ENCODE results near the gene SYT13. TPM values are rescaled to one million over a fixed set of nuclear protein-coding genes. Genes with fewer than 3 reads are reported as not detected.

SYT13 gene
- total and polyA plus RNA-seq, 9 donors: 0.13 to 1.0 (median 0.43) TPM; not detected in 4

DNA sequence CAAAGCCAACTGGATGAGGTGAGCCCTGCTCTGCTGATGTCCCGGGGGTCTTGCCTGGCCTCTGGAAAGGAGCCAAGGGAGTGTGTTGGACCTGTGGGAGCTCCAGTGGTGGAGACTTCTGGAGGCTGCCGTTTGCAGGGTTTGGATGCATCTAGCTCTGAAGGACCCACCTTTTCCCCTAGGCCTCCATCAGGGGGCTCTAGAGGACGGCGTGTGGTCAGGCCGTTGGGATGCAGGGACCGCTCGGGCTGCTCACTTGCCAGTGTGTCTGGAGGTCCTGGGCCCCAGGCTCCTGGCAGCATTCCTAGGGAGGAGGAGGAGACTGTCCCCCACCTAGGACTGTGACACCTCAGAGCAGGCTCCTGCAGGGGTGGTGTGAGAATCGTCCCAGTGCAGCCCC lies 81.4 kb downstream of the SYT13 start:
- TF ChIP-seq, protein P1, sequence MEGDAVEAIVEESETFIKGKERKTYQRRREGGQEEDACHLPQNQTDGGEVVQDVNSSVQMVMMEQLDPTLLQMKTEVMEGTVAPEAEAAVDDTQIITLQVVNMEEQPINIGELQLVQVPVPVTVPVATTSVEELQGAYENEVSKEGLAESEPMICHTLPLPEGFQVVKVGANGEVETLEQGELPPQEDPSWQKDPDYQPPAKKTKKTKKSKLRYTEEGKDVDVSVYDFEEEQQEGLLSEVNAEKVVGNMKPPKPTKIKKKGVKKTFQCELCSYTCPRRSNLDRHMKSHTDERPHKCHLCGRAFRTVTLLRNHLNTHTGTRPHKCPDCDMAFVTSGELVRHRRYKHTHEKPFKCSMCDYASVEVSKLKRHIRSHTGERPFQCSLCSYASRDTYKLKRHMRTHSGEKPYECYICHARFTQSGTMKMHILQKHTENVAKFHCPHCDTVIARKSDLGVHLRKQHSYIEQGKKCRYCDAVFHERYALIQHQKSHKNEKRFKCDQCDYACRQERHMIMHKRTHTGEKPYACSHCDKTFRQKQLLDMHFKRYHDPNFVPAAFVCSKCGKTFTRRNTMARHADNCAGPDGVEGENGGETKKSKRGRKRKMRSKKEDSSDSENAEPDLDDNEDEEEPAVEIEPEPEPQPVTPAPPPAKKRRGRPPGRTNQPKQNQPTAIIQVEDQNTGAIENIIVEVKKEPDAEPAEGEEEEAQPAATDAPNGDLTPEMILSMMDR (IDR thresholded peaks at IDR 0.05): no peak
- TF ChIP-seq POLR2A (IDR thresholded peaks at IDR 0.05): no peak
- TF ChIP-seq EP300 (IDR thresholded peaks at IDR 0.05): no peak
- no peak for DNase-seq
- Histone ChIP-seq H3K27ac (no peak overlapping the region), H3K9me3 (no peaks in the 10 kb centered on the region), H3K4me1 (ENCODE audit: insufficient read depth) (peaks cover 7% of the 10 kb centered on the region), H3K36me3 (no peaks in the 10 kb centered on the region), H3K4me3 (no peak overlapping the region), H3K27me3 (no peaks in the 10 kb centered on the region)
- intact Hi-C loops (cut with DNase I): no loop called here
- WGBS, 3 donors: 64 to 68% (median 67%) methylated on average over 8 of the region's 8 CpGs

DNA sequence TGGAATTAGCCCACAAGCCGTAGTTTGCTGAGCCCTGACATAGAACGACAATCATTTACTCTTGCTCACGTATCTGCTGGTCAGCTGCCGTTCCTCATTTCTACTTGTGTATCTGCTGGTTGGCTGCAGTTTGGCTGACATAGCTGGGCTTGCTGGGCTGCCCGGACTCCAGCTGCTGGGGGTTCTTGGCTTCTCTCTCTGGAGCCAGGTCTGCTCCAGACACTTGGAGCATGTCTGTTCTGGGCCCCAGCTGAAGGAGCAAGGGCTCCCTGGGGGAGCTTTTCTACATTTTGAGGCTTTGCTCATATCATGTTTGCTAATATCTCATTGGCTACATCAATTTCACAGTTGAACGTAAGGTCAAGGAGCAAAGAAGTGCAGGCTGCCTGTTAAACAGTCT lies 92.4 kb downstream of the SYT13 start:
- H3K36me3 ChIP-seq: no peaks in the 10 kb centered on the region
- no peak overlapping the region for H3K27ac ChIP-seq
- H3K27me3 ChIP-seq: no peaks in the 10 kb centered on the region
- H3K9me3 ChIP-seq: no peaks in the 10 kb centered on the region
- 34 to 46% (median 43%) methylated on average over 6 of the region's 6 CpGs for WGBS, 3 donors
- no peak overlapping the region for H3K4me3 ChIP-seq
- no peaks in the 10 kb centered on the region for H3K4me1 ChIP-seq (ENCODE audit: insufficient read depth)
- DNase-seq: peak in 3 of 5 donors; percentile 35 to 65 (median 51)
- intact Hi-C loops (cut with DNase I): no loop called here
- TF ChIP-seq, protein P1 (IDR thresholded peaks at IDR 0.05): no peak
- TF ChIP-seq EP300 (IDR thresholded peaks at IDR 0.05): no peak
- no peak for TF ChIP-seq POLR2A (IDR thresholded peaks at IDR 0.05)

Other genes with a start within 250 kb of the SYT13 start
- 10 to 100 TPM; 10.7 to 45.4 (median 32.2) TPM for gene PRDM11, start 139.7 kb downstream of the SYT13 start, total RNA-seq
- 1 to 10 TPM; 8.7 to 8.9 TPM for gene PRDM11, start 139.7 kb downstream of the SYT13 start, polyA plus RNA-seq